ENCODE results near the gene RFX5.
A peak's percentile ranks its signal among the peaks of the same experiment; 100 is the strongest.

The RFX5 gene

DNA sequence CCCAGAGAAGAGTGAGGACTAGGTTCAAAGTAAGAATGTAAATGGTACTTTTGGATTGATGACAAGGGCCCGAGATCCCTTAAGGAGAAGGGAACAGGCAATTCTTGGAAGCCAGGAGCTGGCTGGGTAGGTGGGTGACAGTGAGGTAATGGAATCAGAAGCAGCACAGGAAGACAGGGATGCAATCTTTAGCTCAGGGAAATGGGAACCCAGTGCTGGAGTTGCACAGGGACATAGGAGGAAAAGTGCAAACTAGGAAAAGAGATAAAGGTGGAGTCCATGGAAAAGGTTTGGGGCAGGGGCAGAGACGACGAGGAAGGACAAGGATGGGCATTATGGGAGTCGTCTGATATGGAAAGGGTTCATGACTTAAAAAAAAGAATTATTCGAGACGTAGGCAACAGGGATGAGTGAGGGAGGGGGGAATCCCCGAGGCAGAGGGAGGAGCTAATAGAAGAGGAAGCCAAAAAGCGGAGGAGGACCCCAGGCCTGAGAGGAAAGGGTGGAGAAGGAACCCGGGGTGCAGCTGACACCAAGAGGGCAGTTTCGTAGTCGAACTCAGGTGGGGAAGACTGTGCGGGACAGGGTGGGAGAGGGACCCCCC is 20.3 kb downstream of the RFX5 start:
- ChIA-PET POLR2A (interaction anchor here (0.6 to 2.5 kb wide), 8 partner anchors 9 to 137 kb away, joined by 3 to 28 read pairs (median 4); partner anchors contain the start of genes VPS72 and ZNF687), CTCF (interaction anchor here (0.7 to 15.5 kb wide), 10 partner anchors 10 to 408 kb away, joined by 3 to 235 read pairs (median 4); no protein-coding TSS in a partner anchor)
- DNase-seq (ENCODE audit: low read depth, low spot score), result no peak
- peak overlapping the region; percentile 81 for H3K4me3 ChIP-seq (ENCODE audit: low read depth, low read length)
- TF ChIP-seq, protein P1, sequence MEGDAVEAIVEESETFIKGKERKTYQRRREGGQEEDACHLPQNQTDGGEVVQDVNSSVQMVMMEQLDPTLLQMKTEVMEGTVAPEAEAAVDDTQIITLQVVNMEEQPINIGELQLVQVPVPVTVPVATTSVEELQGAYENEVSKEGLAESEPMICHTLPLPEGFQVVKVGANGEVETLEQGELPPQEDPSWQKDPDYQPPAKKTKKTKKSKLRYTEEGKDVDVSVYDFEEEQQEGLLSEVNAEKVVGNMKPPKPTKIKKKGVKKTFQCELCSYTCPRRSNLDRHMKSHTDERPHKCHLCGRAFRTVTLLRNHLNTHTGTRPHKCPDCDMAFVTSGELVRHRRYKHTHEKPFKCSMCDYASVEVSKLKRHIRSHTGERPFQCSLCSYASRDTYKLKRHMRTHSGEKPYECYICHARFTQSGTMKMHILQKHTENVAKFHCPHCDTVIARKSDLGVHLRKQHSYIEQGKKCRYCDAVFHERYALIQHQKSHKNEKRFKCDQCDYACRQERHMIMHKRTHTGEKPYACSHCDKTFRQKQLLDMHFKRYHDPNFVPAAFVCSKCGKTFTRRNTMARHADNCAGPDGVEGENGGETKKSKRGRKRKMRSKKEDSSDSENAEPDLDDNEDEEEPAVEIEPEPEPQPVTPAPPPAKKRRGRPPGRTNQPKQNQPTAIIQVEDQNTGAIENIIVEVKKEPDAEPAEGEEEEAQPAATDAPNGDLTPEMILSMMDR (IDR thresholded peaks at IDR 0.05; ENCODE audit: insufficient read depth, low read length, missing control alignments), result no peak

DNA sequence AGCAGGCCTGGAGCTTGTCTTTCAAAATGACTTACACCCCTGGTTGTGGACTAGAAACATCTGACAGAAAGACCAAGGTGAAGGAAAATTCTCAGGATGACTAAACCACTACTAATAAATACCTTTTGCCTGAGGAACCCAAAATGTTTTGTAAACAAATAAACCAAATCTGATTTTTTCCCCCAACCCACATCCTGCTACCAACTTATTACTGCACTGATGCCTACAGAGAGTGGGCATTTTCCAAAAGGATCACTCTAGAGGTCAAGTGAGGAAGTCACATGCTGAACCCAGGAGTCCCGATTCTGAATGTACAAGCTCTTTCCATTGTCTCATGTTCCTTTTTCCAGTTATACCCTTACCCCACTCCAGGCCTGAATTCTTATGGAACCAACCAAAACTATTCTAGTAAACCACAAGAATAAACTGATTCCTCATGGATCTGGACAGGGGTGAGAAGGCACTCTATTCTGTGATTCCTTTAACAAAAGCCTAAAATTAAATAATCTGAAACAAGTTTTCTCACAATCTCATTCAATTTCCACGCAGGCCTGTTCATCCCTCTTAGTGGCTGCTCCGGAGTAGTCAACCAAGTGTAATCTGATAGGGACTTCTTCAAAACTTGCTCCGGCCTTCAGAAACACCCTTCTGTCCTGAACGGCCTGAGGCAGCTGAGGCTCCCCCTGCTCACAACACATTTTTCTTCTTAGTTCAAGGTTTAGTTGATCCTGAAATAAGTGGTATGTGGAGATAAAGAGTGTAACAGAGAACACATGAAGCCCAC is 21.2 kb downstream of the RFX5 start:
- TF ChIP-seq, protein P1 (IDR thresholded peaks at IDR 0.05; ENCODE audit: insufficient read depth, low read length, missing control alignments), result no peak
- H3K4me3 ChIP-seq (ENCODE audit: low read depth, low read length), result peak overlapping the region; percentile 81
- CTCF ChIA-PET, result interaction anchor here (0.7 to 15.5 kb wide), 7 partner anchors 9 to 409 kb away, joined by 3 to 235 read pairs (median 10); no protein-coding TSS in a partner anchor
- POLR2A ChIA-PET, result interaction anchor here (1.1 to 2.3 kb wide), 2 partner anchors 11 to 44 kb away, joined by 3 to 17 read pairs; partner anchors contain the start of gene ZNF687
- no peak for DNase-seq (ENCODE audit: low read depth, low spot score)

DNA sequence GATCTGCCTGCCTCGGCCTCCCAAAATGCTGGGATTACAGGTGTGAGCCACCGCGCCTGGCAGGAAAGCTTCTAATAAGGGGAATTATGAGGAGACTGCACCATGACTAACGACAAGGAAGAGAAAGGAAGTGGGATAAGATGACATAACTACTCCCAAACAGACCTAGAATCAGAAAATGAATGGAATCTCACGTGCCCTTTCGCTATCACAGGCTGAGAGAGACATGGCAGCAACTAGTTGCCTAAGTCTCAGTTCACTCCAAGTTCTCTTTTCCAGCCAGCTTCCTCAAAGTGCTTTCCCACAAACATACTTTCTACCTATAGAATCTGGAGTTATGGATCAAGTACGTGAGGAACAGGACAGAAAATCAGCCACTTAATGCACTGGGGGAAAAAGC is 21.8 kb downstream of the RFX5 start:
- TF ChIP-seq, protein P1 (IDR thresholded peaks at IDR 0.05; ENCODE audit: insufficient read depth, low read length, missing control alignments), result no peak
- POLR2A ChIA-PET, result no interaction called here
- DNase-seq (ENCODE audit: low read depth, low spot score), result no peak
- CTCF ChIA-PET, result interaction anchor here (2.8 to 15.5 kb wide), 4 partner anchors 9 to 24 kb away, joined by 10 to 235 read pairs (median 48); no protein-coding TSS in a partner anchor
- H3K4me3 ChIP-seq (ENCODE audit: low read depth, low read length), result no peak overlapping the region

DNA sequence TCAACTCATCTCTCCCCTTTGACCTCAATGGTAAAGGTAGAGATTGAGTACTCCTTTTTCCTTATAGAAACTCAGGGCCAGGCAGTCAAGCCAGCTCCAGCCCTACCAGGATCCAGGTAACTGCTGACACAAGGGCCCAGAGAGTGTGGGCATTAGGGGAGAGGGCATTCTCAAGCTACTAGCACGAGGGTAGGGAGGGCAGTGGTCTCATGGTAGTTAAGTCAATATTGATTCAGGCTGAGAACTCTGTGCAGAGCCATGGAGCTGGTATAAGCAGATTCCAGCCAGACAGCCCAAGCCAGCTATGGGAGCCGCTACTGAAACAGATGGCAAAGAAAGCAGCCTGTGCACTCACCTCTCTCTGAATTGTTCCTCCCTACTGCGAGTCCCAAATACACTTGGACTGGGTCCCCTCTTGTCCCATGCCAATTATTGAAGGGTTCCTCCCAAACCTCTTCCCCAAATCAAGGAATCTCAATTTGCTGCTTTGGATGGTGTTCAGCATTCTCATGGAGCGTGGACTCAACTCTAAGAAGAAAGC is 22.6 kb downstream of the RFX5 start:
- TF ChIP-seq, protein P1 (IDR thresholded peaks at IDR 0.05; ENCODE audit: insufficient read depth, low read length, missing control alignments), result no peak
- CTCF ChIA-PET, result interaction anchor here (2.8 to 15.5 kb wide), 5 partner anchors 8 to 23 kb away, joined by 10 to 235 read pairs (median 47); no protein-coding TSS in a partner anchor
- no peak overlapping the region for H3K4me3 ChIP-seq (ENCODE audit: low read depth, low read length)
- no peak for DNase-seq (ENCODE audit: low read depth, low spot score)
- POLR2A ChIA-PET, result no interaction called here

DNA sequence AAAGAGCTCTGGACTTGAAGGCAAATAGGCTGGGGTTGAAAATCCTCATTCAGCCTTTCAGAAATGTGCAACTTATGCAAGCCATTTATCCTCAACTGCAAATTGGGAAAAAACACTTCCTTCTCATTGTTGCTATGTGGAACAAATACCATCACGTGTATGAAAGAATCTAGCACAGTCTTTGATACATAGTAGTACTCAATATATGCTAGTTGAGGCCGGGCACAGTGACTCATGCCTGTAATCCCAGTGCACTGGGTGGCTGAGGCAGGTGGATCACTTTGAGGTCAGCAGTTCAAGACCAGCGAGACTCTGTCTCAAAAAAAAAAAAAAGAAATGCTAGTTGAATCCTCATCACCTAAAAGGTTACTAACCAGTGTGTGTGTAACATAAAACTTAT is 28.1 kb downstream of the RFX5 start:
- no peak for DNase-seq (ENCODE audit: low read depth, low spot score)
- CTCF ChIA-PET, result interaction anchor here (0.8 to 27.8 kb wide), 3 partner anchors 11 to 343 kb away, joined by 3 to 748 read pairs (median 3); no protein-coding TSS in a partner anchor
- no peak overlapping the region for H3K4me3 ChIP-seq (ENCODE audit: low read depth, low read length)
- TF ChIP-seq, protein P1 (IDR thresholded peaks at IDR 0.05; ENCODE audit: insufficient read depth, low read length, missing control alignments), result no peak
- POLR2A ChIA-PET, result no interaction called here

All from AG04449 (cell line).